Activated CD4-positive, alpha-beta T cell treated with anti-CD3 and anti-CD28 coated beads, Interleukin-2, Interleukin-4, amounts not matched to agents 100 ng/mL and 50 ng/mL, durations not matched to agents 16 hours and 8 hours (primary cell): ENCODE results near the gene APH1B.
"Not testable (repeated sequence)": the region's sequence is repeated elsewhere in the genome, so short reads cannot be mapped to it uniquely, and the experiment has no call there.

ENCODE experiments used
- DNase-seq: peaks from one replicate; pipeline ENCODE4 v3.0.0-alpha.2; 2020; ENCODE audit warnings: low spot score

The APH1B gene

GRCh38 chr15:63299943-63300575 lies 22.7 kb downstream of the APH1B start:
- no peak for DNase-seq

- no peak for DNase-seq
Observed at GRCh38 chr15:63301088-63301487, 23.7 kb downstream of the APH1B start.

- DNase-seq, result no peak
Observed at GRCh38 chr15:63305260-63305659, 27.9 kb downstream of the APH1B start.

- no peak for DNase-seq
Observed at GRCh38 chr15:63306492-63307073, 29.2 kb downstream of the APH1B start.

- DNase-seq, result no peak
Observed at GRCh38 chr15:63308491-63308890, 31.1 kb downstream of the APH1B start.

GRCh38 chr15:63308947-63309346 lies 31.5 kb downstream of the APH1B start:
- DNase-seq, result no peak

GRCh38 chr15:63310646-63311045 lies 33.2 kb downstream of the APH1B start:
- no peak for DNase-seq

GRCh38 chr15:63312286-63312685 lies 34.9 kb downstream of the APH1B start:
- no peak for DNase-seq

- DNase-seq, result no peak
Observed at GRCh38 chr15:63313825-63314224, 36.4 kb downstream of the APH1B start.

- no peak for DNase-seq
Observed at GRCh38 chr15:63314409-63314808, 37.0 kb downstream of the APH1B start.

GRCh38 chr15:63318344-63318743 lies 40.9 kb downstream of the APH1B start:
- DNase-seq, result no peak

GRCh38 chr15:63319065-63319464 lies 41.7 kb downstream of the APH1B start:
- DNase-seq, result no peak

GRCh38 chr15:63320446-63320845 lies 43.0 kb downstream of the APH1B start:
- DNase-seq, result not testable (repeated sequence)

- not testable (repeated sequence) for DNase-seq
Observed at GRCh38 chr15:63320981-63321380, 43.6 kb downstream of the APH1B start.

GRCh38 chr15:63321462-63321861 lies 44.1 kb downstream of the APH1B start:
- no peak for DNase-seq

- no peak for DNase-seq
Observed at GRCh38 chr15:63322541-63322940, 45.1 kb downstream of the APH1B start.

GRCh38 chr15:63323798-63324563 lies 46.6 kb downstream of the APH1B start:
- no peak for DNase-seq

GRCh38 chr15:63324770-63325169 lies 47.4 kb downstream of the APH1B start:
- DNase-seq, result peak; percentile 35

- no peak for DNase-seq
Observed at GRCh38 chr15:63327648-63328421, 50.4 kb downstream of the APH1B start.

GRCh38 chr15:63329567-63330350 lies 52.4 kb downstream of the APH1B start:
- no peak for DNase-seq

GRCh38 chr15:63330926-63331325 lies 53.5 kb downstream of the APH1B start:
- no peak for DNase-seq

GRCh38 chr15:63331456-63331855 lies 54.1 kb downstream of the APH1B start:
- DNase-seq, result peak; percentile 9
